K562 (cell line): ENCODE results near the gene NHLRC2. TPM values are rescaled to one million over a fixed set of nuclear protein-coding genes. Genes with fewer than 3 reads are reported as not detected.

ENCODE experiments used
- CEBPB ChIP-seq: fragments of 450-650 bp; IDR thresholded peaks from 2 replicates; pipeline ENCODE4 v1.6.1; 2016; ENCODE audit warnings: missing genetic modification characterization, missing compliant biosample characterization
- CXXC5 ChIP-seq: fragments of 250-450 bp; sonication (Bioruptor Pico); IDR thresholded peaks from 2 replicates; pipeline ENCODE4 v1.8.0; 2022; ENCODE audit warnings: inconsistent platforms, mild to moderate bottlenecking, moderate library complexity
- HMG20B ChIP-seq: fragments of 250-450 bp; sonication (Bioruptor Pico); IDR thresholded peaks from 2 replicates; pipeline ENCODE4 v1.5.0; 2021; ENCODE audit warnings: mild to moderate bottlenecking
- KAT7 ChIP-seq: sonication (generic); formaldehyde crosslinking; IDR thresholded peaks from 2 replicates; pipeline ENCODE4 v1.8.0; 2022; ENCODE audit warnings: missing genetic modification reagents, mild to moderate bottlenecking, borderline replicate concordance
- KAT8 ChIP-seq: fragments of 450-650 bp; IDR thresholded peaks from 2 replicates; pipeline ENCODE4 v1.6.1; 2016; ENCODE audit warnings: low read depth, mild to moderate bottlenecking
- KDM4B ChIP-seq, 2 experiments: fragments of 450-650 bp in 1 of 2; sonication (generic) in 1 of 2; IDR thresholded peaks; 2 replicates each; pipeline ENCODE4 v1.6.1; 2016 to 2017; ENCODE audit warnings: borderline replicate concordance in 2 of 2, antibody characterized with exemption in 1 of 2, low read depth in 1 of 2, mild to moderate bottlenecking in 1 of 2
- KDM5B ChIP-seq: fragments of 200-600 bp; sonication (generic); IDR thresholded peaks from 2 replicates; pipeline ENCODE4 v1.6.1; 2012; ENCODE audit warnings: low read depth, mild to moderate bottlenecking, moderate library complexity, low read length, control low read depth, inconsistent platforms; ENCODE audit not compliant: insufficient replicate concordance
- LCOR ChIP-seq: sonication (generic); formaldehyde crosslinking; IDR thresholded peaks from 2 replicates; pipeline ENCODE4 v1.8.0; 2022; ENCODE audit warnings: mild to moderate bottlenecking, missing genetic modification reagents
- NEUROD1 ChIP-seq: fragments of 150-350 bp; IDR thresholded peaks from 2 replicates; pipeline ENCODE4 v1.6.1; 2014; ENCODE audit warnings: borderline replicate concordance, low read length, low read depth; ENCODE audit not compliant: partially characterized antibody
- NFRKB ChIP-seq: fragments of 450-650 bp; IDR thresholded peaks from 2 replicates; pipeline ENCODE4 v1.6.1; 2016; ENCODE audit warnings: low read depth
- NR1H2 ChIP-seq: sonication (generic); formaldehyde crosslinking; IDR thresholded peaks from 2 replicates; pipeline ENCODE4 v1.4.0; 2020; ENCODE audit warnings: mild to moderate bottlenecking, missing genetic modification reagents
- OTX1 ChIP-seq: fragments of 450-650 bp; formaldehyde crosslinking; IDR thresholded peaks from 2 replicates; pipeline ENCODE4 v1.4.0; 2022; ENCODE audit warnings: mild to moderate bottlenecking
- POLR2AphosphoS5 ChIP-seq: IDR thresholded peaks from 2 replicates; pipeline ENCODE4 v1.6.1; 2011; ENCODE audit warnings: mild to moderate bottlenecking, low read depth, low read length, moderate library complexity; ENCODE audit not compliant: control insufficient read depth, insufficient read depth
- RHOXF2B ChIP-seq: fragments of 250-450 bp; sonication (Bioruptor Pico); conservative IDR thresholded peaks from 2 replicates; pipeline ENCODE4 v1.5.1; 2021
- SP1 ChIP-seq: sonication (generic); formaldehyde crosslinking; IDR thresholded peaks from 2 replicates; pipeline ENCODE4 v1.8.1; 2022; ENCODE audit warnings: mild to moderate bottlenecking, missing genetic modification reagents
- TAF1 ChIP-seq: IDR thresholded peaks from 2 replicates; pipeline ENCODE4 v1.6.1; 2011; ENCODE audit warnings: mild to moderate bottlenecking, low read length, moderate library complexity; ENCODE audit not compliant: insufficient read depth, control insufficient read depth, severe bottlenecking; ENCODE audit errors: extremely low read depth
- TCF7 ChIP-seq: sonication (generic); IDR thresholded peaks from 2 replicates; pipeline ENCODE4 v1.6.1; 2016; ENCODE audit warnings: antibody characterized with exemption, borderline replicate concordance
- ZBTB7A ChIP-seq: IDR thresholded peaks from 2 replicates; pipeline ENCODE4 v1.6.1; 2011; ENCODE audit warnings: low read depth, mild to moderate bottlenecking, low read length, moderate library complexity, borderline replicate concordance; ENCODE audit not compliant: control insufficient read depth
- ZNF143 ChIP-seq: sonication (generic); formaldehyde crosslinking; IDR thresholded peaks from 2 replicates; pipeline ENCODE4 v1.9.0; 2022; ENCODE audit warnings: mild to moderate bottlenecking, missing genetic modification reagents
- ZNF586 ChIP-seq: fragments of 450-650 bp; formaldehyde crosslinking; conservative IDR thresholded peaks from 2 replicates; pipeline ENCODE4 v1.4.0; 2020; ENCODE audit warnings: mild to moderate bottlenecking, moderate library complexity
- ZNF75A ChIP-seq: fragments of 450-650 bp; formaldehyde crosslinking; IDR thresholded peaks from 2 replicates; pipeline ENCODE4 v1.4.0; 2020; ENCODE audit warnings: mild to moderate bottlenecking
- polyA plus RNA-seq, 8 experiments: library from polyadenylated mRNA; depleted of rRNA in 4 of 8; stranded (reverse) in 5 of 8; unstranded in 3 of 8; fragments of >200 nt; fragmentation: Nextera tagmentation in 2 of 8; fragmentation: Illumina TruSeq in 1 of 8; extraction: Ambion mirVana in 2 of 8; extraction: Trizol in 1 of 8; gene quantifications; 2 replicates each; pipeline versions ENCODE4 v1.2.1 to v1.2.3, GENCODE V29; 2011 to 2014; ENCODE audit warnings: inconsistent platforms in 1 of 8, missing spikeins in 1 of 8
- total RNA-seq, 7 experiments: library from RNA; depleted of rRNA in 6 of 7; stranded (reverse); fragments of >200 nt in 6 of 7; fragmentation: Illumina TruSeq in 2 of 7; extraction: Trizol in 2 of 7; gene quantifications; 2 replicates each; pipeline versions ENCODE4 v1.2.1 to v1.2.3, GENCODE V29; 2011 to 2021; ENCODE audit warnings: low replicate concordance in 1 of 7
- TF ChIP-seq, protein P1 (sequence below): fragments of 250-450 bp; sonication (Bioruptor Pico); IDR thresholded peaks from 2 replicates; pipeline ENCODE4 v1.5.0; 2021
- TF ChIP-seq, protein P2 (sequence below): fragments of 450-650 bp; formaldehyde crosslinking; IDR thresholded peaks from 2 replicates; pipeline ENCODE4 v1.4.0; 2022; ENCODE audit warnings: mild to moderate bottlenecking, moderate library complexity
- TF ChIP-seq, protein P3 (sequence below): fragments of 450-650 bp; IDR thresholded peaks from 2 replicates; pipeline ENCODE4 v1.6.1; 2016
- TF ChIP-seq, protein P4 (sequence below): fragments of 250-450 bp; sonication (Bioruptor Pico); IDR thresholded peaks from 2 replicates; pipeline ENCODE4 v1.4.0; 2020; ENCODE audit warnings: borderline replicate concordance

NHLRC2 gene
- total and polyA plus RNA-seq, 9 of the 15 experiments (the other 6 are each of a cell fraction or from before 2014, with no cell fraction given) = 1.5 to 22.4 (median 10.3) TPM

DNA sequence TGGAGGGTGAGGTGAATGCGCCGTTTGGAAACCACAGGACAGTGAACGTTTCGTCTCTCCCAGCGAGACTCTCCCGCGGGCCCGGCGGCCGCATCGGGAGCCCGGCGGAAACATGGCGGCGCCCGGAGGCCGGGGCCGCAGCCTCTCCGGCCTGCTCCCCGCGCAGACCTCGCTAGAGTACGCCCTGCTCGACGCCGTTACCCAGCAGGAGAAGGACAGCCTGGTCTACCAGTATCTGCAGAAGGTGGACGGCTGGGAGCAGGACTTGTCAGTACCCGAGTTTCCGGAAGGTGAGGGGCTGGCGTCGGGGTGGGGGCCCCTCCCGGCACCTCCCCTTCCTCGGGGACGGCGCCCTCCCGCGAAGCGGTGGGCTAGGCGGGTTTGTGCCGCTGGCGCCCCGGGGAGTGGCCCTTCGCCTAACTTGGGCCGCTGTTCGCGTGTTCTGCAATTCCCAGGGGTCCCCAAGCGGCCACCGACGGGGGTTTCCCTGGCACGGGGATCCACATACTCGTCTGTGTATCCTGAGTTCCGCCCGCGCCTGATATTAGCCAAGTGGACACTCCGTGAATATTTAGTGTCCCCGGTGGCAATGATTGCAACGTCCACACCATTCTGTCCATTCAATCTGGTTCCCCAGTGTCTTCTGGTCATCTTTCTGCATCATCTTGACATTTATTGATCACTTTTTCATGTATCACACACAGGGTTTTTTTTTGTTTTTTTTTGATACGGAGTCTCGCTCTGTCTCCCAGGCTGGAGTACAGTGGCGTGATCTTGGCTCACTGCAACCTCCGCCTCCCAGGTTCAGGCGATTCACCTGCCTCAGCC, 514 bp downstream of the NHLRC2 start (continued):
- TF ChIP-seq, protein P1, sequence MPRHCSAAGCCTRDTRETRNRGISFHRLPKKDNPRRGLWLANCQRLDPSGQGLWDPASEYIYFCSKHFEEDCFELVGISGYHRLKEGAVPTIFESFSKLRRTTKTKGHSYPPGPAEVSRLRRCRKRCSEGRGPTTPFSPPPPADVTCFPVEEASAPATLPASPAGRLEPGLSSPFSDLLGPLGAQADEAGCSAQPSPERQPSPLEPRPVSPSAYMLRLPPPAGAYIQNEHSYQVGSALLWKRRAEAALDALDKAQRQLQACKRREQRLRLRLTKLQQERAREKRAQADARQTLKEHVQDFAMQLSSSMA (CRISPR knock-in tag) = no peak
- TF ChIP-seq, protein P2, sequence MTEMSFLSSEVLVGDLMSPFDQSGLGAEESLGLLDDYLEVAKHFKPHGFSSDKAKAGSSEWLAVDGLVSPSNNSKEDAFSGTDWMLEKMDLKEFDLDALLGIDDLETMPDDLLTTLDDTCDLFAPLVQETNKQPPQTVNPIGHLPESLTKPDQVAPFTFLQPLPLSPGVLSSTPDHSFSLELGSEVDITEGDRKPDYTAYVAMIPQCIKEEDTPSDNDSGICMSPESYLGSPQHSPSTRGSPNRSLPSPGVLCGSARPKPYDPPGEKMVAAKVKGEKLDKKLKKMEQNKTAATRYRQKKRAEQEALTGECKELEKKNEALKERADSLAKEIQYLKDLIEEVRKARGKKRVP = no peak
- peak; percentile 84; the same call in 1 of the 2 replicates for TF ChIP-seq ZBTB7A
- no peak for TF ChIP-seq NEUROD1
- no peak for TF ChIP-seq TCF7
- TF ChIP-seq ZNF75A (CRISPR knock-in tag) = no peak
- TF ChIP-seq KDM5B = peak; percentile 79
- no peak for TF ChIP-seq KDM4B (IDR thresholded peaks at IDR 0.05; ENCODE audit: borderline replicate concordance in 2 of 2, low read depth in 1 of 2)
- TF ChIP-seq LCOR (CRISPR knock-in tag) = no peak
- TF ChIP-seq NR1H2 (CRISPR knock-in tag) = no peak
- peak; percentile 72 for TF ChIP-seq TAF1
- TF ChIP-seq, protein P3, sequence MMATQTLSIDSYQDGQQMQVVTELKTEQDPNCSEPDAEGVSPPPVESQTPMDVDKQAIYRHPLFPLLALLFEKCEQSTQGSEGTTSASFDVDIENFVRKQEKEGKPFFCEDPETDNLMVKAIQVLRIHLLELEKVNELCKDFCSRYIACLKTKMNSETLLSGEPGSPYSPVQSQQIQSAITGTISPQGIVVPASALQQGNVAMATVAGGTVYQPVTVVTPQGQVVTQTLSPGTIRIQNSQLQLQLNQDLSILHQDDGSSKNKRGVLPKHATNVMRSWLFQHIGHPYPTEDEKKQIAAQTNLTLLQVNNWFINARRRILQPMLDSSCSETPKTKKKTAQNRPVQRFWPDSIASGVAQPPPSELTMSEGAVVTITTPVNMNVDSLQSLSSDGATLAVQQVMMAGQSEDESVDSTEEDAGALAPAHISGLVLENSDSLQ = peak; percentile 52; the same call in 1 of the 2 replicates
- no peak for TF ChIP-seq ZNF586 (CRISPR knock-in tag)
- no peak for TF ChIP-seq ZNF143 (CRISPR knock-in tag)
- 0 out of 2 replicates have a peak, but pooled peaks have one; percentile 23 for TF ChIP-seq KAT7 (CRISPR knock-in tag)
- TF ChIP-seq CEBPB (tag) = no peak
- TF ChIP-seq, protein P4, sequence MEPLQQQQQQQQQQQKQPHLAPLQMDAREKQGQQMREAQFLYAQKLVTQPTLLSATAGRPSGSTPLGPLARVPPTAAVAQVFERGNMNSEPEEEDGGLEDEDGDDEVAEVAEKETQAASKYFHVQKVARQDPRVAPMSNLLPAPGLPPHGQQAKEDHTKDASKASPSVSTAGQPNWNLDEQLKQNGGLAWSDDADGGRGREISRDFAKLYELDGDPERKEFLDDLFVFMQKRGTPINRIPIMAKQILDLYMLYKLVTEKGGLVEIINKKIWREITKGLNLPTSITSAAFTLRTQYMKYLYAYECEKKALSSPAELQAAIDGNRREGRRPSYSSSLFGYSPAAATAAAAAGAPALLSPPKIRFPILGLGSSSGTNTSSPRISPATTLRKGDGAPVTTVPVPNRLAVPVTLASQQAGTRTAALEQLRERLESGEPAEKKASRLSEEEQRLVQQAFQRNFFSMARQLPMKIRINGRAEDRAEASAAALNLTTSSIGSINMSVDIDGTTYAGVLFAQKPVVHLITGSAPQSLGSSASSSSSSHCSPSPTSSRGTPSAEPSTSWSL (CRISPR knock-in tag) = no peak
- TF ChIP-seq RHOXF2B = no peak
- 0 out of 2 replicates have a peak, but pooled peaks have one; percentile 16 for TF ChIP-seq NFRKB
- TF ChIP-seq SP1 (CRISPR knock-in tag) = no peak
- TF ChIP-seq HMG20B (CRISPR knock-in tag) = no peak
- TF ChIP-seq OTX1 (CRISPR knock-in tag) = no peak
- 0 out of 2 replicates have a peak, but pooled peaks have one; percentile 40 for TF ChIP-seq CXXC5
- TF ChIP-seq KAT8 = no peak
- no peak for TF ChIP-seq POLR2AphosphoS5
